Stimulated activated naive CD4-positive, alpha-beta T cell (primary cell): Measurements from ENCODE around the gene USH2A.

Experiments
- DNase-seq, 6 experiments: peaks; one replicate each; lab custom pipeline; 2025; lab: John Stamatoyannopoulos, UW

USH2A gene

GRCh38 chr1:215780641-215781040 lies 642.6 kb downstream of the USH2A start:
- no peak for DNase-seq

GRCh38 chr1:215780139-215780538 lies 643.1 kb downstream of the USH2A start:
- no peak for DNase-seq

- no peak for DNase-seq
Observed at GRCh38 chr1:215779729-215780128, 643.5 kb downstream of the USH2A start.

- DNase-seq, result no peak
Observed at GRCh38 chr1:215777370-215777925, 645.8 kb downstream of the USH2A start.

- no peak for DNase-seq
Observed at GRCh38 chr1:215776336-215776735, 646.9 kb downstream of the USH2A start.

- no peak for DNase-seq
Observed at GRCh38 chr1:215772151-215772550, 651.1 kb downstream of the USH2A start.

GRCh38 chr1:215768303-215768702 lies 654.9 kb downstream of the USH2A start:
- no peak for DNase-seq

GRCh38 chr1:215767761-215768160 lies 655.5 kb downstream of the USH2A start:
- DNase-seq, result no peak

GRCh38 chr1:215766521-215766920 lies 656.7 kb downstream of the USH2A start:
- no peak for DNase-seq

GRCh38 chr1:215765833-215766232 lies 657.4 kb downstream of the USH2A start:
- no peak for DNase-seq

- no peak for DNase-seq
Observed at GRCh38 chr1:215761446-215761845, 661.8 kb downstream of the USH2A start.

- no peak for DNase-seq
Observed at GRCh38 chr1:215754112-215754511, 669.1 kb downstream of the USH2A start.

GRCh38 chr1:215749414-215749813 lies 673.8 kb downstream of the USH2A start:
- no peak for DNase-seq

- DNase-seq, result no peak
Observed at GRCh38 chr1:215748431-215748830, 674.8 kb downstream of the USH2A start.

GRCh38 chr1:215744419-215744818 lies 678.8 kb downstream of the USH2A start:
- no peak for DNase-seq

- DNase-seq, result no peak
Observed at GRCh38 chr1:215739025-215739424, 684.2 kb downstream of the USH2A start.

- no peak for DNase-seq
Observed at GRCh38 chr1:215731699-215732098, 691.5 kb downstream of the USH2A start.

- DNase-seq, result no peak
Observed at GRCh38 chr1:215730600-215730999, 692.6 kb downstream of the USH2A start.

- DNase-seq, result no peak
Observed at GRCh38 chr1:215728169-215728568, 695.1 kb downstream of the USH2A start.

- DNase-seq, result no peak
Observed at GRCh38 chr1:215720126-215720525, 703.1 kb downstream of the USH2A start.

GRCh38 chr1:215719552-215719951 lies 703.7 kb downstream of the USH2A start:
- DNase-seq, result no peak

- DNase-seq, result no peak
Observed at GRCh38 chr1:215718575-215719287, 704.5 kb downstream of the USH2A start.

- DNase-seq, result no peak
Observed at GRCh38 chr1:215717677-215718426, 705.4 kb downstream of the USH2A start.
